Fibroblast of skin of left biceps (primary cell): ENCODE measurements around the gene SCN2A.
A peak's percentile ranks its signal among the peaks of the same experiment; 100 is the strongest.
"Not testable (repeated sequence)": the region's sequence is repeated elsewhere in the genome, so short reads cannot be mapped to it uniquely, and the experiment has no call there.

Source experiments
- DNase-seq, 2 experiments: peaks; one replicate each; pipeline ENCODE4 v3.0.0-alpha.2; 2013; ENCODE audit warnings: low read depth in 2 of 2

SCN2A gene

DNA sequence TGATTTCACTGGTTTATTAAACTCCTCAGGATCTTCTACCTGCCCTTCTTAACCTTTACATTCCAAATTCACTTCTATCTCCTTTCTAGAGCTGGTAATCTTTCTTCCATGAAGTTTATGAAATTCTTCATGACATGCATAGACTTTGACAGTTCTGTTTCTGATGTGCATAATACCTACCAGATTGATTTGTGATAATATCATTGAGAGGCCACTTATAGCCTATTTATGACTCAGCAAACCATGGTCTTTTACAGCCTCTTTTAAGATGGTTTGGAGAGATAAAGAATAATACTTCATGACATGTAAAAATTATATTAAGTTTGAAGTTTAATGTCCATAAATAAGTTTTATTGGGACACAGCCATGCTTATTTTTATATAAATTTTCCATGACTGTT lies 14.0 kb downstream of the SCN2A start:
- no peak for DNase-seq

DNA sequence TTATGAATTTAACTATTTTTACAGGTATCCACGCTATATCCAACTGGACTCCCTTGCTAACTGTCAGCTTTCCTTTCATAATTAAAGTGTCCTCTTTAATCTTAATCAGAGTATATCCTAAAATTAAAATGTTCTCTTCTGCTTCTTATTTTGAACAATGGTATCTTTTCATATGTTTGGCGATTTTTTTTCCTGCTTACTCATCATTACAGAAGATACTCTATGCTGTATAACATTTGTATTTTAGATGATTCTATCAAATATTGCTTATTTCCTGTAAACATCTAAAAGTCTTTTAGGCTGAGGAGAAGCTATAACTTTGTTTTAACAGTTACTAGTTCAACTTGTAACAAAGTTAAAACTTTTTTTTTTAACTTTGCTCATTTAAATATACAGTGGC lies 17.4 kb downstream of the SCN2A start:
- no peak for DNase-seq

DNA sequence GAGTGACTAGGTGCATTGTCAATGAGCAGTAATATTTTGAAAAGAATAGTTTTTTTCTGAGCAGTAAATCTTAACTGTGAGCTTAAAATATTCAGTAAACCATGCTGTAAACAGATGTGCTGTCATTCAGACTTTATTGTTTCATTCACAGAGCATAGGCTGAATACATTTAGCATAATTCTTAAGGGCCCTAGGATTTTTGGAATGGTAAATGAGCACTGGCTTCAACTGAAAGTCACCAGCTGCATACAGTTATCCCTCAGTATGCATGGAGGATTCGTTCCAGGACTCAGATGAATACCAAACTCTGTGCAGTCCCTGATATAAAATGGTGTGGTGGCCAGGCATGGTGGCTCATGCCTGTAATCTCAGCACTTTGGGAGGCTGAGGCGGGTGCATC lies 21.1 kb downstream of the SCN2A start:
- not testable (repeated sequence) for DNase-seq

DNA sequence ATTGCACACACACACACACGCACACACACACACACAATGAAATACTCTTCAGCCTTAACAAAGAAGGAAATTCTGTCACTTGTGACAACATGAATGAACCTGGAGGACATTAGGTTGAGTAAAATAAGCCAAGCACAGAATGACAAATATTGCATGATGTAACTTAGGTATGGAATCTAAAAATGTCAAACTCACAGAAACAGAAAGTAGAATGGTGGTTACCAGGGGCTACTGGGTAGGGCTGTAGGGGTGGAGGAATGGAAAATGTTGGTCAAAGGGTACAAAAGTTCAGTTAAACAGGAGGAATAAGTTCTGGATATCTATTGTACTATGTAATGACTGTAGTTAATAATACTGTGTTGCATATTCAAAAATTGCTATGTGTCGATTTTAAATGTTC lies 29.5 kb downstream of the SCN2A start:
- no peak for DNase-seq

DNA sequence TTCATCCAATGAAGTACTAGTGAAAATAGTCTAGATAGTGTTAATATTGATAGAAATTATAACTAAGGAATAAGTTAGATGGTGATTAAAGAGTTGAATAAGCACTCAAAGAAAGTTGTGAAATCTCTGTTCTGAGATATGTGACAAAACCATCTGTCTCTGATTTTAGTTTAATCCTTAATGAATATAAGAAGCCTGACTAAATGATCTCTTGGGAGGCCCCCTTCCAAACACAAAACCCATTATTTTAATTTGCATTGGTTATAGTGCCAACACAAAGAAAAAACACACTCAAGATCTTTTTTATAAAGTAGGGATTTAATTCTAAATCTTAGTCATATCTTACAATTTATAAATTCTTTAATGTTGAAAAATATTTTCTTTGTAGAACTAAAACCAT lies 34.0 kb downstream of the SCN2A start:
- peak in 1 of 2 experiments; percentile 4 for DNase-seq

DNA sequence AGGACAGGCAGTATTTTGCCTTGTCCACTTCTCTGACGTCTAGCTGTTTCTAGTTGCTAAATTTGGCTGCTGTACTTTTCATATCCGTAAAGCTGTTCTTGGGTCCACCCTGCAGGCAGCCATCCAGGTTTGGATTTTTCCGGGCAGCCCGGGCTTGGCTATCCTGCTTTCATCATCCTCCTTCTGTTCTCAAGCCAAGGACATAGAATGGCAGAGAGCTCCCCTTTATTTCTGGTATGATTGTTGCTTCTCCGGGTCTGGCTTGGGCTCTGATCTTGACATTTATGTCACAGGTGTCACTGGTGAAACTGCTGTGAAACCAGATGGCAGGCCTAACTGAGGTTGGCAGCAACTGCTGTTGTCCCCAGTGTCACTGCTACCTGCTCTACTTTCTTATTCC lies 35.5 kb downstream of the SCN2A start:
- DNase-seq = no peak

DNA sequence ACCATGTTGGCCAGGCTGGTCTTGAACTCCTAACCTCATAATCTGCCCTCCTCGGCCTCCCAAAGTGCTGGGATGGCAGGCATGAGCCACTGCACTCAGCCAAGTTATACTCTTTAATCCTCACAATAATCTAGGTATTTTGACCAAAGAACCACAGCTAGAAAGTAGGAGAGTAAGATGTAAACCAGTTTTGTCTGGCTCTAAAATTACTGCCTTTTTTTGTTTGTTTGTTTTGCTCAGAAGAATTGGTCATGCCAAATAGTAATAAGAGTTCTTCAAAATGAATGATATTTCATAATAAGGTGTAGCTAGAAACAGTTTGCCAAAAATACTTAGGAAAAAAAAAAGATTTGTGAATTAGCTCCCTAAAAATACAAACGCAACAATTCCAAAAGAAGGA lies 36.7 kb downstream of the SCN2A start:
- no peak for DNase-seq

DNA sequence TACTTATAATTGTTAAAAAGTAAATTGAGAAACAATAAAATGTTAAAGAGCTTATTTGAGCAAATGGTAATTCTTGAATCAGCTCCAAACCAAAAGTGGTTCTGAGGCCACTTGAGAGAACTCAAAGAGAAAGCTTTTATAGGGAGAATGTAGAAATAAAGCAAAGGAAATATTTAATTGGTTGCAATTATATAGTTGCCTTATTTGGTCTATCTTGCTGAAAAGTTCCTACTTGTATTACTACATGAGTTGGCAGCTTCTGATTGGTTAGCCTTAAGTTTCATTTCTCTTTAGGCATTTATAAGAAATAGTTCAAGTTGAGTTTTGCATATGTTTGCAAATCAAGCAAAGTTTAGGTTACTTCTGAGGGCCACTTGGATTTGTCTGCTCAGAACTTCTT lies 38.1 kb downstream of the SCN2A start:
- DNase-seq = peak in 1 of 2 experiments; percentile 3

DNA sequence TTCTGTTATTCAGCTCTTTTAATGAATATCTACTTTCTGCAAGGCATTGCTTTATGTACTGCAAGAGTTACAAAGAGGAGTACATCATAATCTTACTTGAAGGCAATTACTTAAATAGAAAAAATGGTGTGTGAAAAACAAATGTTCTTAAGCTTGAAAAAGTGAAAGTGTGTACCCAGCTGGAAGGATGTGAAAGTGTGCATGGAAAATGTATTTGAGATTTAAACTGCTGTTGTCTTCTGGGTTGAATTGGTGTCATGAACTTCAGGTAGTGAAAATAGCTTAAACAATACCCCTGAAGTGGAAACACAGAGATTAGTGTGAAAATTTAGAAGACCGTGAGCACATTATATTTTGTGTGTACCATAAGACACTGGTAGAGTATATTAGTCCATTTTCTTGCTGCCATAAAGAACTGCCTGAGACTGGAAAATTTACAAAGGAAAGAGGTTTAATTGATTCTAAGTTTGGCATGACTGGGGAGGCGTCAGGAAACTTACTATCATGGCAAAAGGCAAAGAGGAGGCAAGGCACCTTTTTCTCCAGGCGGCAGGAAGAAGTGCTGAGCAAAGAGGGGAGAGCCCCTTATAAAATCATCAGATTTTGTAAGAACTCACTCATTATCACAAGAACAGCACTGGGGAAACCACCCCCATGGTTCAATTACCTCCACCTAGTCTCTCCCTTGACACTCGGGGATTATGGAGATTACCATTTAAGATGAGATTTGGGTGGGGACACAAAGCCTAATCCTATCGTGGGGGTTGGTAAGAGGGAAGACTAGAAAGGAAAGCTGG lies 38.8 kb downstream of the SCN2A start:
- DNase-seq = no peak

DNA sequence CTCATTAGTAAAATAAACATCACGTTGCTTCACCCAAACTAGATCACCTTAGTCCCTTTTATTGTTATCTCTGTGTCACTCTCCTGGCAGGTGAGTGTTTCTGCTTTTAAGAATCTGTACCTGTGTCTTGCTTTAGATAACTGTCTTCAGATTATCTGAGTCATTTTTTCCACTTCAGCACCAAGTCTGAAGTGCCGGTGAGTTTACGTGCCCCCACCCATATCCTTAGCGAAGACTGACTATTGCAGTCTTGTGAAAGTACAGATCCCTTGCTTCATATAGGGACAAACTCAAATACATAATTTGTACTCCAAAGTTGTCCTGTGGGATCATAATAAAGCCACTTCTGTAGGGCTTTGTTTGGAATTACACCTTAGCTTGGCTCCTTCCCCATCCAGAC lies 41.1 kb downstream of the SCN2A start:
- DNase-seq = no peak

DNA sequence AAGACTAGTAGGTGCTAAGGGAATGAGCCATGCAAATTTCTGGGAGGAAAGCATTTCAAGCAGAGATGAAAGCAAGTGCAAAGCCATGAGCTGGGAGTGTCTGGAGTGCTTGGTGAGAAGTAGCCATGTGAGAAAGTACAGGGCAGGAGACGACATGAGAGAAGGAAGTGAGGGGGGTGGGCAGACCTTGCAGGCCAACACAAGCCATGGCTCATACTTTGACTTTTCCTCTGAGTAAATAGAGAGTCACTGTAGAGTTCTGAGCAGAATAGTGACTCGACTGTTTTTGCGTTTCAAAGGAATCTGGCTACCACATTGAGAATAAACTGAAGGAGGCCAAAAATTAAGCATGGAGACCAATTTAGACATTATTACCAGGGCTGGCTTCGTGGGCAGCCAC lies 42.2 kb downstream of the SCN2A start:
- DNase-seq = no peak

DNA sequence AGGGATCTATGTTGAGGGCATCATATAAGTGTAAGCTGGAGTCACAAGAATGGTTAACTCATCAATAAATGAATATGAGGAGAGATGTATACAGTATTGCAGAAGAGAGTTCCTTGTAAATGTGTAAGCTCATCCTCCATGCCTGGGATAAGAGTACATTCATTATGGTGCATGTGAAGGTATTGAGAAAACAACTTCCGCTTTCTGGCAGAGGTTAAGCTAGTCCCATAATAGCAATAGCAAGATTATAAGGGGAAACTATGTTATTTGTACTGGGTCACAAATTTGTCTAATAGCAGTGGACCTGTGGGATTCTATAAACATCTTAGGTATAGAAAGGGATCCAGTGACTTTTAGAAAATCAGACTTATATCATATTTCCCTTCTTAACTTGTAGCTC lies 44.1 kb downstream of the SCN2A start:
- no peak for DNase-seq

DNA sequence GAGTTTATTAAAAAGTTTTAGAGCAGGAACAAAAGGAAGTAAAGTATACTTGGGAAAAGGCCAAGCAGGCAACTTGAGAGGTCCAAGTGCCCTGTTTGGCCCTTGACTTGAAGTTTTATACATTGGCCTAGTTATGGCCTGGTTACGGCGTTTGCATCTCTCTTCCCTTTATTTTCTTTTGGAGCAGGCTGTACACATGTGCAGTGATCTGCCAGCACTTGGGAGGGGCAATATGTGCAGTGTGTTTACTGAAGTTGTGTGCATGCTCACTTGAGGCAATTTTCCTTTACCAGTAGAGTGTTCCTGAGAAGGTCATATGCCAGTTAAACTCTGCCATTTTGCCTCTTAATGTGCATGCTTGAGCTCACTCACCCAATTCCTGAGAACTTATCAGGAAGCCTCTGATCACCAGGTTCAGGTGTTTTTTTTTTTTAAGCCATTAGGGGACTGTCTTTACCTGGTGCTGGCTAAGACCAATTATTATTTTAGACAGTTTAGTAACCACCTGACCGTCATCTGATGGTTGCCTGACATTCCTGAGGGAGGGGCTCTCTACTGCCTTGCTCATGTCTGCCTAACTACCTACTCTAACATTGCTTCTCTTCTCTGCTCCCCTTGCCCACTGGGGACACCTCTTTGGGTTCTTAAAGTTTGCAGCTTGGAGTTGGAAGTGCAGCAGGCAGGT lies 48.0 kb downstream of the SCN2A start:
- DNase-seq = no peak

DNA sequence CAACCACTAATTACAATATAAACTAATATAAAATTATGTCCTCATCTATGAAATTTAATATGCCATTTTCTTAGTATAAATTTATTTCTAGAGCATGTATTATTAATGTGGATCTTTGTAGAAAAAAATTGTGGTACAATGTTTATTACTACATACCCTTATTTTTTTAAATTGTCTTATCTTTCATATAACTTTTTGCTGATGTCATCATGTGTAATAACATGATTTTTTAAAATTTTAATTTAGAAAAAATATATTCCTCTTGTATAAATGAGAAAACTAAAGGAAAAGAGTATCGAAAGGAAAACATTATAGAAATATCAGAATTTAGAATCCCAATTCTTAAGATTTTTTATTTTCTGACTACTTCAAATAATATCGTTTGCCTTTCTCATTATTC lies 49.9 kb downstream of the SCN2A start:
- no peak for DNase-seq

DNA sequence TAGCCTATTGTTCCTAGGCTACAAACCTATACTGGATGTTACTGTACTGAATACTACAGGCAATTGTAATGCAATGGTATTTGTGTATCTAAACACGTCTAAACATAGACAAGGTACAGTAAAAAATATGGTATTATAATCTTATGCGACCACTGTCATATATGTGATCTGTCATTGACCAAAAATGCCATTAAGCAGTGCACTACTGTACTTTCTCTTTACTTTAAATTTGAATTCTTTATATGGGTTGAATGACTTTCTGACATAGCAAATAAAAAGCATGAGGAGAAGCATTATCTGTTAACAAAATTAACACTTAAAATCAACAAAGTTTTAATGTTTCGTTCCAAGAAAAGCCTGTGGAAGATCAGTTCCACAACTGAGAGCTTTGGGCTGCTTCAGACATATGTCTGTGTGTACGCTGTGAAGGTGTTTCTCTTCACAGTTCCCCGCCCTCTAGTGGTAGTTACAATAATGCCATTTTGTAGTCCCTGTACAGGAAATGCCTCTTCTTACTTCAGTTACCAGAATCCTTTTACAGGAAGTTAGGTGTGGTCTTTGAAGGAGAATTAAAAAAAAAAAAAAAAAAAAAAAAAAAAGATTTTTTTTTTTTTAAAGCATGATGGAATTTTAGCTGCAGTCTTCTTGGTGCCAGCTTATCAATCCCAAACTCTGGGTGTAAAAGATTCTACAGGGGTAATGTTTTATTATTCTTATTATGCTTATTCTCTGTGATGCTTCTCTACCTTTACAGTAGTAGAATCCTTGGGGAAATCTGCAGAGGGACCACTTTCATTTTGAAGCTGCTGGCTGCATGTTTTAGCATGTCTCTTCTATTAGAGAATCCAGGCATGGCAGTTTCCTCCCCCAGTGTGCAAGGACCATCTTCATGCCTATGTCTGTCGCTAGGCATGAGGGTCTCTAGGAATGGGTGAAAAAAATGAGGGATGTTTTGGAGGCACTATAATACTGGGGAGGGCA lies 54.5 kb downstream of the SCN2A start:
- DNase-seq = peak; percentile 71 to 74

DNA sequence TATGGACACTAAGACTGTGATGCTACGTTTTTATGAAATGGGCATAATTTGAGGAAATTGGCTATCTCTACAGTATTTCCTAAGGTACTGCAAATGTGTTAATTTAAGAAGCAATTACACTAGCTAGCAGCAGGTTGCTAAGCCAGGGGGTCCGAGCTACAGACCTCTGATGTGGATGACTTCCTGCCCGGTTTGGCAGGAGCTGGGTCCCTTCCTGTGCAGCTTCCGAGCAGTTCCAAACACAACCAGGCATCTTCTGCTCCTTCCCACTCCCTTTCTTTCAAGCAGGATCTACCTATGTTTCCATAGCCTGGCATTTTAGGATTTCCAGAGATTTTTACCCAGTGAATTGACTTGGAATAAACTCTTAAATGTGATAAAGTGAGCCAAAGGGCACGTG lies 55.7 kb downstream of the SCN2A start:
- DNase-seq = no peak

DNA sequence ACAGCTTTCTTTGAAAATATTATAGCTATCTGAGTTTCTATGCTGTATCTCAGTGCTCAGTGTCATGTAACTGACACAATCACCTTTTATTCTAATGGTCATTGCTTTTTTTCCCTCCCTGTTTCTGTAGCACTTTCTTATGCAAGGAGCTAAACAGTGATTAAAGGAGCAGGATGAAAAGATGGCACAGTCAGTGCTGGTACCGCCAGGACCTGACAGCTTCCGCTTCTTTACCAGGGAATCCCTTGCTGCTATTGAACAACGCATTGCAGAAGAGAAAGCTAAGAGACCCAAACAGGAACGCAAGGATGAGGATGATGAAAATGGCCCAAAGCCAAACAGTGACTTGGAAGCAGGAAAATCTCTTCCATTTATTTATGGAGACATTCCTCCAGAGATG lies 56.4 kb downstream of the SCN2A start:
- no peak for DNase-seq

DNA sequence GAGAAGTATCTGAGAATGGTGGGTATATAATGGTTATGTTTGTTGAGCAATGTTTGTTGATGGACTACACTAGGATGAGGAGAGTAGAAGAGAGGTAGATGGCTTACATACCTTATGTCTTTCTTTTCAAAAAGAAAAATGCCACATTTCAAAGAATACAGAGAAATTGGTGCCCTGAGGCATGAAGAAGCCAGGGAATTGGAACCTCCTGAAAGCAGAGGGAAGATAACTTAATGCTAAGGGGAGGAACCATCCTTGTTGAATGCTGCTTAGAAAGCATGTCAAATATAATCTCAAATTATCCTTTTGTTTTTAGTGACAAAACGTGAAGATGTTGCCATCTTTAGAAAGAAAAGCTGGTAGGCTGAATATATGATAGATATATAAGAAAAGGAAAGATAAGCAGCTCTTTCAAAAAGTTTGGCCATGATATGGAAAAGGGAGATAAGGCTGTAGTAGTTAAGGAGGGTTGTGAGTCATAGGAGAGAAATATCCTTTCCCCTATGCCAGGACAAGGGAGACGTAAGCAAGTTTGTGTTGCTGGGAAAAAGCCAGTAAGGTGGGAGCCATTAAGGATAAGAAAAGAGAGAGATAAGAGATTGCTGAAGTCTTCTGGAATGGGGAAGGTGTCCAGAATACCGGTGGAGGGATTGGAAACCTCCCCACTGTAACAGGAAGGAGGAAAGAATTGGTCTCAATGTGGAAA lies 66.3 kb downstream of the SCN2A start:
- DNase-seq = no peak

DNA sequence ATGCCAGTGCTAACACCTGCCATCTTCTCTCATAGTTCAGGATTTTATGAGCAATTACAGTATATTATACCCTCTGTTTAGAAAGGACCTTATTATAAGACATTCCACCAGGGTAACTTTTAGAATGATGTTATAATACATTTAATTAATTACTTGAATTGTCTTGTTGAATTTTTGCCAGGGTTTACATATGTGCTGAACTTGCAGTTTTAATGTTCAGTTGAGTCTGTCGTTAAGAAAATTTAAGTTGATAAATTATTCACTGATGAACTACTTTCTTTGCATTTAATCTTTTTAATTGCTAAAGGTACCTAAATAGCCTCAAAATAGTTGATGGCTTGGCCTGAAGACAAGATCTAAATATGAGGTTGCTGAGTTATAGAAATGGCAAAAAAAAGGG lies 68.1 kb downstream of the SCN2A start:
- DNase-seq = no peak

DNA sequence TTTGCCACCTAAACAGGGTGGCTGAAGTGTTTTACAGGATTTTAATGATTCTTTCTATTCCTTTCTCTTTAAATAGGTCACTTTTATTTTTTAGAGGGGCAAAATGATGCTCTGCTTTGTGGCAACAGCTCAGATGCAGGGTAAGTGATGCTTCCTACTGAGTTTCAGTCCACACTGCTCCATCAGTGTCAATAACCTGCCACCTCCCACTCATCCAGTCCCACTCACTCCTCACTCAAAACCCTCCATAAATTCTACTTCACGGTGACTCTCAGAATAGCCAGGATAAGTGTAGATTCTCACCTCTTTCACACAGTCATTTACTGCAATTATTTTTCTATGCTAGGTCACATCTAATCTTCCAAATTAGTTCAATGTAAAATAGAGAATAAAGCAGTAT lies 72.7 kb downstream of the SCN2A start:
- DNase-seq = no peak

DNA sequence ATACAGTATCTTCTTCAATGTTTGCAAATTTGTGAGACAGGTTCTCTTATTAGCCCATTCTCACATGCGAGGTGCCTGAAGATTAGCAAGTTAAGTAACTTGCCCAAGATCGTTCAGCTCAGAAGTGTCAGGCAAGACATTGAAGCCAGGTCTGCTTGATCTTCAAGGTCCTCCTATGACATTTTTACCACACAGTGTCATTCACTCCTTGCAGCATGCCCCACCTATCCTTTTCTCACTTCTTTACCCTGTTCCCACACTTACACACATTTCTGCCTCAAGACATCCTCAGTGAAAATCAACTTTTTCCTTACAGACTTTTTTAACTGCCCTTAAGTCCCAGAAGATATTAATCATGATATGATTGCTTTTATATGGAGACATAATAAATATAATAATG lies 73.8 kb downstream of the SCN2A start:
- DNase-seq = no peak

DNA sequence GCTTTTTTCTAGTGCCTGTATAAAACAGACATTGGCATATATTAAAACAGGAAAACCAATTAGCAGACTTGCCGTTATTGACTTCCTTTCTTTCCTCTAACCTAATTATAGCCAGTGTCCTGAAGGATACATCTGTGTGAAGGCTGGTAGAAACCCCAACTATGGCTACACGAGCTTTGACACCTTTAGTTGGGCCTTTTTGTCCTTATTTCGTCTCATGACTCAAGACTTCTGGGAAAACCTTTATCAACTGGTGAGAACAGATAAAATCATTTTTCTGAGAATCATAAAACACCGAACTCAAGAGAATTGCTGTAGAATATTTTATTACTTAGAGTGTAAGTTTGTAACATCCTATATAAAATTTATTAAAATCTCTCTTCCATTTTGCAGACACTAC lies 74.3 kb downstream of the SCN2A start:
- no peak for DNase-seq
